Hippocampal formation (tissue), 2 donors: ENCODE results near the gene MS4A4A.

Experiments used
- DNase-seq, 2 donors: peaks; one replicate each; lab custom pipeline; 2025; lab: John Stamatoyannopoulos, UW

The MS4A4A gene

DNA sequence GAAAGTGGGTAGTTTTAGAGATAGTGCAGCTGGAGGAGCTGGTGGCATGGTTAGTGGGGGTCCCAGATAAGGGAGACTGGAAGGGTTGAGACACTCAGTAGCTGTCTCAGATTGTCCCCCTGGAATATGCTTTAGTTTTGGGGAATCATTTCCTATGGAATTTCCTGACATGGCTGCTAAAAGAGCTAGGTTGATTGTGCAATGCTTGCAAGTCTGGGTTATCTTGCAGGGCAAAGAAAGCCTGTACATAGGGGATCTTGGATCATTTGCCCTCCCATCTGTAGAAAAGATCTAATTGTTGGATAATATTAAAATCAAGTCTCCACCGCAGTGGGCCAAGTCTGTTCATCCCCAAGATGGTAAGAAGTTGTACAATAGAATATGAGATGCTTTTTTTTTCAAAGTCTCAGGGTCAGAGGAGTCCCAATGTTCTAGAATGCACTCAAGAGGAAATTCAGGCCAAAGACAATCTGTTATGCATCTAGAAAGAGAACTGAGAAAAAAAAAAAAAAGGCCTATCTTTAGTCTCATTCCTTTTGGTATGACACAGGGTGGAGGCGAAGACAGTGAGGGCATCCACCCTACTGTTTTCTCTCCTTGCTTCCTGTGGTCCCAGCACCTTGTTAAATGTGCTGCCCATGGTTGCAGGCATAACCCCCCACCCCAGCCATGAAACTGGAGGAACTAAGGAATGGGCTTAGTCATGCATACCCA, 66.8 kb downstream of the MS4A4A start:
- no peak for DNase-seq

DNA sequence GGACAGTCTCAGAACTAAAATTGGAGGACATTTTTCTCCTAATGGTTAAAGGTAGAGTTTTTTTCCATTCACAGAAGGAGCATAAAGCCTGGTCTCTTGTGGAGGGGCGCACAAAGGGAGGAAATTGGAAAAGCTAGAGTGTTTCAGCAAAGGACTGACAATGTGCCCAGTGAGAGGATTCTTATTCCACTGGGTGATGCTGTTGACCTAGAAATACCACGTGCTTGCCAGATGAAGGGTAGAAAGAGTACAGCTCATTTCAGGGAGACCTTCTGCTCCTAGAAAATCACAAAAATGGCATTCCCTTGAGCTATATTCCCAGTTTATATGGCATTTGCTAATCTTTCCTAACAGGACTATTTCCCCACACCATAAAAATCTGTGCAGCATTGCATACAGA, 67.7 kb downstream of the MS4A4A start:
- DNase-seq: no peak

DNA sequence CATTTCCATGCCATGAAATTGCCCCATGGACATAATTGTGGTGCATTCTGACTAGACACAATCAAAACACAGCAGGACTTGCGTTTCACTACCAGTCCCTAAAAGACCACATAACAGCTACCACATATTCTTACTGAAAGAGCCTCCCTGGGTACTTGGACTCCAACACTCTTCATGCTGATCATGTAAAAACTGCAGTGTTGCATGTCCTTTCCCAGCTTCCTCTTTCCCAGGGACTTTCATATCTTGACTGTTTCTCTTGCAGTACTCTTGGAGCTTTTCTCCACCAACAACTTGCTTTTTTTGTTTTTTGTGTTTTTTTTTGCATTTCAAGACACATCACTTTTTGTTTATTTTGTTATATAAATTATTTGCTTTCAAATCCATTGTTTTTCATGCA, 69.5 kb downstream of the MS4A4A start:
- peak in 1 of 2 donors; percentile 20 for DNase-seq

DNA sequence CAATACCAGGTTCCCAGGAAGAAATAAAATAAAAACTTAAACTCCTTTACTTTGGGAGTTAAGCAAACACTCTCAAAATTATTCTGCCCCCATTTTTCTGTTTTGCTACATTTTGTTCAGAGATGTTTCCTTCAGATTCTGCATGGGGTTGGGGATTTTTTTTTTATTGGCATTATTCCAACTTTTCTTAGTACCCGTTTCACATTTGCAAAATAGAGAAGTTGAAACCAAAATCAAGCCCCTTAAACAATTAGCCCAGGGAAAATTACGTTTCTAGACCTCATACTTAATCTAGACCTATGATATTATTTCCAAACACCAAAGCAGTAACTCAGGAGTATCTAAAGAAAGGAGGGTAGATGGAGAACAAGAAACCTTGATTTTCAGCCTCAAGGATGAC, 77.3 kb downstream of the MS4A4A start:
- no peak for DNase-seq
